GM18858 (cell line): Measurements from ENCODE around the gene RAG2.

Experiments used
- ATAC-seq: cut with Tn5 transposase; IDR thresholded peaks from one replicate; pipeline ENCODE4 v1.9.1; 2021; ENCODE audit not compliant: unreplicated experiment

RAG2 gene

DNA sequence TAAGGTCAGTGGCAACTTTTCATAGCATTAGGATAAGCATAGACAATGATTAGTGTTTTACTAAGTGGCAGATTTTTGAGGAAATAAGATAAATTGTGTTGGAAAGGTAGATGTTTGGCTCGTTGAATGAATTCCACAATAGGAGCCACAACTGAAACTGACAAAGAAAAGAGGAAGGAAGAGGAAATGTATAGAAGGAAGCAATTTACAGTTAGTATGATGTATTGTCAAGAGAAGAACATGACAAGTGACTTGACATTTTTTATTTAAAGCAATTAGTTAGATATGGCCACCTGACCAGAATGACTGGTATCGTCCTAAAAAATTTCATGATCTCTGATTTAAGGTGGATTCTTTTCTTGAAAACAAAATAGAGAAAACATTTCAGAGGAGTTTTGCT lies 3.1 kb upstream of the RAG2 start:
- ATAC-seq, result no peak

DNA sequence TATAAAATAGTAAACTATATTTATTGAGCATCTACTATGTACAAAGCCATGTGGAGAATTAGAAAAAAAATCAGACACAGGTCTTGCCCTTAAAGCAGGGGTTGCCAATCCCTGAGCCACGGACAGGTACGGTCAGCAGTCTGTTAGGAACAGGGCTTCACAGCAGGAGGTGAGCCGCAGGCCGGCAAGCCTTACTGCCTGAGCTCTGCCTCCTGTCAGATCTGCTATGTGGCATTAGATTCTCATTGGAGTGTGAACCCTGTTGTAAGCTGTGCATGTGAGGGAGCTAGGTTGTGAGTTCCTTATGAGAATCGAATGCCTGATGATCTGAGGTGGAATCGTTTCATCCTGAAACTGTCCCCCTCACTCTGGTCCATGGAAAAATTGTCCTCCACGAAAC lies 2.1 kb upstream of the RAG2 start:
- ATAC-seq, result no peak

- no peak for ATAC-seq
These were observed 1.2 kb downstream of the RAG2 start for GRCh38 chr11:36596880-36597279.

DNA sequence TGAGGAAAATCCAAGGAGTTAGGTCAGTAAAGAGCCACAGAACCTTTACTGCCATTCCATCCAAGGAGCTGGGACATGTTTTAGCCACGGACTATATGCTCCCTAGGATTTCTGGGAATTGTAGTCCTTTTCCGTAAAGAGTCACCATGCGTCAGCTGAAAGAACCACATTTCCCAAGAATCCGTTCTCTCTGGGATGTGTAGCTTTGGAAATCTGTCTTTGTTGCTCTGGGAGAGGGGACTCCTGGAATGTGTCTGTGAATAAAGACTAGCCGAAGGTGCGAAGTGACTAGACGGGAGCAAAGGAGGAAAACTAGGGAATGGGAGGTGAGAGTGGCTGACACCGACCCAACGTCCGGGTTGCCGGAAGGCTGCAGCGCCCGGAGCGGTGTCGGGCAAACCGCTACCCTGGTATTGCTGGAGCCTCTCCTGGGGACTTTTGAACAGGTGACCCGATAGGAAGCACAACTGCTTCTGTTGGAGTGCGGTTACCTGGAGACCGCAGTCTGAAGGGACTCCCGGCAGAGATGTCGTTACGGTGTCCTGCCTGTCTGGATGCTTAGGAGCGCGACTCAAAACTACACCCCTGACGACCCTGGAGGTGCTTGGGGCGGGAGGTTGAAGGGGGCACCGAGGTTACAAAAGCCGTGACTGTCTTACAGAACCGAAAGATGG lies 3.6 kb downstream of the RAG2 start, which contains the start of gene IFTAP:
Gene IFTAP (plus strand): TSS at position 187 of the 674 bp plus-strand sequence. CDS start 15,602 bp downstream, outside the sequence.
- ATAC-seq, result peak; percentile 71

GRCh38 chr11:36591433-36591832 lies 6.6 kb downstream of the RAG2 start:
- no peak for ATAC-seq

DNA sequence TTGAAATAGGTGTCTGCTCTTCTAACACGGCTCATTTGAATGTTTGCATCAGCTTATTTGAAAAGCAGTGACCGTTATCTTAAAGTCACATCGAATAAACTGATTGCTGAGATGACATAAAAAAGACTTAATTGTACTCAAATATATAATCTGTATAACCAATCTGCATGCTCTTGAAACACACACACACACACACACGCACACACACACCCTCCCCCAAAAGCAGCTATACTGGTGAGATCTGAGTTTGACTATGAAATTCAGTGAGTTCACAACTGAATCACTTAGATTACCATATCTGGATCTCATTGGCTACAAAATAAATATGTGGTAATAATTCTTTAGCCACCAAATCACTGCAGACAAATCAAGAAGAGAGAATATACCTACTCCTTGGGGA lies 7.5 kb downstream of the RAG2 start:
- ATAC-seq, result no peak

- no peak for ATAC-seq
These were observed 9.9 kb downstream of the RAG2 start for GRCh38 chr11:36588099-36588498.

- no peak for ATAC-seq
These were observed 11.5 kb downstream of the RAG2 start for GRCh38 chr11:36586543-36586942.

DNA sequence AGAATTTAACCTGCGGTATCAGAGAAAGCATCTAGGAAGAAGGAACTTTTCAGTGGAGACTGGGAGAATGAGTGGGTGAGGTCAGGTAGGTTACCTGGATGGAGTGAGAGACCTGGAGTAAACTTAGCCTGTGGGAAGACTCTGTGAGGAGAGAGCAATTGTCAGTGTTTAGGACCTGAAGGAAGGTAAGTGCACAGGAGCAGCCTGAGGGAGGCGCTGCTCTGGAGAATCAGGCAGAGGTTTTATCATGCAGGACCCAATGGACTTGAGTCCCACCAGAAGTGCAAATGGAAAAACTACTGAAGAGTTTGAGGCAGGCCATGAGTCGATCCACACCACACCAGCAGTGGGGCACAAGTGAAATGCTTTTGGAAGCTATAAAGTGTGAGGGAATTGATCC lies 14.4 kb downstream of the RAG2 start:
- no peak for ATAC-seq

DNA sequence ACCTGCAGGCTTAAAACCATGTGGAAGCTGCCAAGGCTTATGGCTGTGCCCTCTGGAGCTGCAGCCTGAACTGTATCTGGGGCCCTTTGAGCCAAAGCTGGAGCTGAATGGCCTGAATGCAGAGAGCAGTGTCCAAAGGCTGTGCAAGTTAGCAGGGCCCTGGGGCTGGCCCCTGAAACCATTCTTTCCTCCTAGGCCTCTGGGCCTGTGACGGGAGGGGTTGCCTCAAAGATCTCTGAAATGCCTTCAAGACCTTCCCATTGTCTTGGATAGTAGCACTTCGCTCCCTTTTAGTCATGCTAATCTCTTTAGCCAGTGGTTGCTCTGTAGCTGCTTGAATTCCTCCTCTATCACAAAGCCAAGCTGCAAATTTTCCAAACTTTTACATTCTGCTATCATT lies 16.5 kb downstream of the RAG2 start:
- ATAC-seq, result no peak

DNA sequence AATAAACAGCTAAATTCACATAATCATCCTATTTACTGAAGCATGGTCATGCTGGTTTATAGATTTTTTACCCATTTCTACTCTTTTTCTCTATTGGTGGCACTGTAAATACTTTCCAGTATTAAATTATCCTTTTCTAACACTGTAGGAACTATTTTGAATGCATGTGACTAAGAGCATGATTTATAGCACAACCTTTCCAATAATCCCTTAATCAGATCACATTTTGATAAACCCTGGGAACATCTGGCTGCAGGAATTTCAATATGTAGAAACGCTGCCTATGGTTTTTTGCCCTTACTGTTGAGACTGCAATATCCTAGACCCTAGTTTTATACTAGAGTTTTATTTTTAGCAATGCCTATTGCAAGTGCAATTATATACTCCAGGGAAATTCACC lies 19.6 kb downstream of the RAG2 start:
- ATAC-seq, result no peak

DNA sequence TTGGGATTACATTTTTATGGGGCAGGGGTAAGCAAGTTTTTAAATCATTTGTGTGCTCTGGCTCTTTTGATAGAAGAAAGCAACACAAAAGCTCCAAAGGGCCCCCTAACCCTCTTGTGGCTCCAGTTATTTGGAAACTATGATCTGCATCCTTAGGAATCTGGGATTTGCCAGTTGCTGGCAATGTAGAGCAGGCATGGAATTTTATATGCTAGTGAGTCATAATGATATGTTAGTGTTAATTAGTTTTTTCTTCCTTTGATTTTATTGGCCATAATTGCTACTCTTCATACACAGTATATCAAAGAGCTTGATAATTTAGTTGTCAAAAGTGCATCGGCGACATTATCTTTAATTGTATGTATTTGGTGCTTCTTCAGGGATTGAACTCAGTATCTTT lies 20.2 kb downstream of the RAG2 start:
- no peak for ATAC-seq

GRCh38 chr11:36577373-36577772 lies 20.7 kb downstream of the RAG2 start:
- no peak for ATAC-seq

DNA sequence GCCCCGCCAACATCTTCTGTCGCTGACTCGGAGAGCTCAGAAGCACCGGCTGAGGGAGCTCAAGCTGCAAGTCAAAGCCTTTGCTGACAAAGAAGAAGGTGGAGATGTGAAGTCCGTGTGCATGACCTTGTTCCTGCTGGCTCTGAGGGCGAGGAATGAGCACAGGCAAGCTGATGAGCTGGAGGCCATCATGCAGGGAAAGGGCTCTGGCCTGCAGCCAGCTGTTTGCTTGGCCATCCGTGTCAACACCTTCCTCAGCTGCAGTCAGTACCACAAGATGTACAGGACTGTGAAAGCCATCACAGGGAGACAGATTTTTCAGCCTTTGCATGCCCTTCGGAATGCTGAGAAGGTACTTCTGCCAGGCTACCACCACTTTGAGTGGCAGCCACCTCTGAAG lies 23.6 kb downstream of the RAG2 start:
- ATAC-seq, result no peak

DNA sequence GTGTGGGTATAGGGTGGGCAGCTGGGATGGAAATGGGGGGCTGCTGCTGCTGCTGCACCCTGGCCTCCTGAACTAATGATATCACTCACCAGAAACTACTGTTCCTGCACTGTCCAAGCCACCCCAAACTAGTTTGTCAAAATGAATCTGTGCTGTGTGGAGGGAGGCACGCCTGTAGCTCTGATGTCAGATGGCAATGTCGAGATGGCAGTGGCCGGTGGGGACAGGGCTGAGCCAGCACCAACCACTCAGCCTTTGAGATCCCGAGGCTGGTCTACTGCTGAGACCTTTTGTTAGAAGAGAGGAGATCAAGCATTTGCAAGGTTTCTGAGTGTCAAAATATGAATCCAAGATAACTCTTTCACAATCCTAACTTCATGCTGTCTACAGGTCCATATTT lies 28.9 kb downstream of the RAG2 start:
- no peak for ATAC-seq

DNA sequence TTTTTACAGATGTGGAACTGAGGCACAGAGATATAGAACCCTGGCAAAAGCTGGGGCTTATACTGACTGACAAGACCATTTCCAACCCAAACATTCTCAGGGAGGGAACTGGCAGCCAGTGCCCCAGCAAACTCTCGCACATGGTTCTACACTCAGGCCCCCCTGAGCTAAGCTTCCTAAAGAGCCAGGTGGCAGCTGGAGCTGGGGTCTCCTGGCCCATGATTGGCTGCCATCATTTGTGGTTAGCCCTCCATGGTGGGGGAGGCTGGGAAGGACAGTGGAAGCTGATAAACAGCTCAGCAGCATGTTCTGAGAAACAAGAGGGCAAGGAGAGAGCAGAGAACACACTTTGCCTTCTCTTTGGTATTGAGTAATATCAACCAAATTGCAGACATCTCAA lies 30.3 kb downstream of the RAG2 start, which contains the start of gene RAG1:
Gene RAG1 (plus strand): TSS at position 314 of the 400 bp plus-strand sequence. CDS start 5,298 bp downstream, outside the sequence.
- ATAC-seq, result no peak

- ATAC-seq, result no peak
These were observed 31.5 kb downstream of the RAG2 start for GRCh38 chr11:36566407-36567053.

GRCh38 chr11:36565031-36565610 lies 32.9 kb downstream of the RAG2 start:
- no peak for ATAC-seq

- peak; percentile 56 for ATAC-seq
These were observed 33.5 kb downstream of the RAG2 start for GRCh38 chr11:36564376-36565030.

- peak; percentile 93 for ATAC-seq
These were observed 39.2 kb downstream of the RAG2 start for GRCh38 chr11:36558571-36559413.

- ATAC-seq, result peak; percentile 9
These were observed 40.0 kb downstream of the RAG2 start for GRCh38 chr11:36557991-36558390.
